Thoracic aorta (tissue), 2 donors: Measurements from ENCODE around the gene HPS5. TPM values are rescaled to one million over a fixed set of nuclear protein-coding genes. Genes with fewer than 3 reads are reported as not detected.

Experiments
- ATAC-seq: fragments of 150-250 bp; one replicate; pipeline ENCODE4 v1.8.0; 2017; ENCODE audit warnings: low read depth; ENCODE audit not compliant: insufficient number of reproducible peaks, low FRiP score
- DNase-seq: peaks from one replicate; pipeline ENCODE4 v3.0.0-alpha.2; 2020; ENCODE audit warnings: low spot score
- H3K27ac ChIP-seq, 2 donors: fragments of 200-600 bp; sonication (generic); 1 replicate in 1 of 2; 2 replicates in 1 of 2; pipeline ENCODE4 v1.5.1; 2016; ENCODE audit warnings: mild to moderate bottlenecking in 2 of 2, moderate library complexity in 2 of 2
- H3K27me3 ChIP-seq: fragments of 200-600 bp; sonication (generic); replicated peaks from 2 replicates; pipeline ENCODE4 v1.6.0; 2016; ENCODE audit warnings: mild to moderate bottlenecking; ENCODE audit not compliant: insufficient read depth
- H3K36me3 ChIP-seq: fragments of 200-600 bp; sonication (generic); one replicate; pipeline ENCODE4 v1.5.1; 2016
- H3K4me1 ChIP-seq, 2 donors: fragments of 200-600 bp; sonication (generic); 1 replicate in 1 of 2; 2 replicates in 1 of 2; pipeline versions ENCODE4 v1.5.1 to v1.6.0; 2016; ENCODE audit warnings: low read depth in 2 of 2, mild to moderate bottlenecking in 1 of 2; ENCODE audit not compliant: control insufficient read depth in 1 of 2
- H3K4me3 ChIP-seq: fragments of 200-600 bp; sonication (generic); 2 replicates; pipeline ENCODE4 v1.5.1; 2016; ENCODE audit warnings: mild to moderate bottlenecking
- H3K9me3 ChIP-seq: fragments of 200-600 bp; sonication (generic); 2 replicates; pipeline ENCODE4 v1.5.1; 2016
- total RNA-seq, 2 donors: library from RNA; depleted of rRNA; stranded (reverse); fragments of >200 nt; gene quantifications; one replicate each; pipeline versions ENCODE4 v1.1.0 to v1.2.3, GENCODE V29; 2016
- TF ChIP-seq, protein P1 (sequence below): fragments of 200-600 bp; sonication (generic); IDR thresholded peaks from one replicate; pipeline ENCODE4 v1.5.1; 2019; ENCODE audit warnings: antibody characterized with exemption

HPS5 gene
- total RNA-seq, 2 donors from 2014 or later, result 42.9 to 139 TPM

DNA sequence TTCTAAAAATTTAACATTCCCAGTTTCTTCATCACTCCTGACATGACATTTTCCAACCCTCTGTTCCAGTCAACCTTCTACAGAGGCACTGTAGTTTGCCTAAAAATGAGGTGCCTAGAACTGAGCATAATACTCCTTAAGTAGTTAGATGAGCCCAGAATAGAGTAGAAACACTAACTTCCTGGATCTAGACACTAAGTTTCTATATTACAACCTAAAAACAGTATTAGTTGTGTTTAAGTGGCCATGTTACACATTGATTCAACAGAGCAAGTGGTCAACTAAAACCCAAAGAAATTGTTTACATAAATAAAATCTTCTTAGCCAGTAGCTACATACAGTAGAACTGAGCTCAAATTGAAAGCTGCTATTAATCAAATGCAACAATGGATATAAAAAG, 1.3 kb downstream of the HPS5 start:
- Histone ChIP-seq H3K4me1 (peaks cover 32 to 59% of the 10 kb centered on the region in 2 donors), H3K27me3 (no peaks in the 10 kb centered on the region), H3K36me3 (no peaks in the 10 kb centered on the region), H3K9me3 (no peaks in the 10 kb centered on the region), H3K4me3 (peak overlapping the region; percentile 94), H3K27ac (peak overlapping the region in 1 of 2 donors; percentile 32)
- TF ChIP-seq, protein P1, sequence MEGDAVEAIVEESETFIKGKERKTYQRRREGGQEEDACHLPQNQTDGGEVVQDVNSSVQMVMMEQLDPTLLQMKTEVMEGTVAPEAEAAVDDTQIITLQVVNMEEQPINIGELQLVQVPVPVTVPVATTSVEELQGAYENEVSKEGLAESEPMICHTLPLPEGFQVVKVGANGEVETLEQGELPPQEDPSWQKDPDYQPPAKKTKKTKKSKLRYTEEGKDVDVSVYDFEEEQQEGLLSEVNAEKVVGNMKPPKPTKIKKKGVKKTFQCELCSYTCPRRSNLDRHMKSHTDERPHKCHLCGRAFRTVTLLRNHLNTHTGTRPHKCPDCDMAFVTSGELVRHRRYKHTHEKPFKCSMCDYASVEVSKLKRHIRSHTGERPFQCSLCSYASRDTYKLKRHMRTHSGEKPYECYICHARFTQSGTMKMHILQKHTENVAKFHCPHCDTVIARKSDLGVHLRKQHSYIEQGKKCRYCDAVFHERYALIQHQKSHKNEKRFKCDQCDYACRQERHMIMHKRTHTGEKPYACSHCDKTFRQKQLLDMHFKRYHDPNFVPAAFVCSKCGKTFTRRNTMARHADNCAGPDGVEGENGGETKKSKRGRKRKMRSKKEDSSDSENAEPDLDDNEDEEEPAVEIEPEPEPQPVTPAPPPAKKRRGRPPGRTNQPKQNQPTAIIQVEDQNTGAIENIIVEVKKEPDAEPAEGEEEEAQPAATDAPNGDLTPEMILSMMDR, result no peak
- ATAC-seq, result no peak
- no peak for DNase-seq

DNA sequence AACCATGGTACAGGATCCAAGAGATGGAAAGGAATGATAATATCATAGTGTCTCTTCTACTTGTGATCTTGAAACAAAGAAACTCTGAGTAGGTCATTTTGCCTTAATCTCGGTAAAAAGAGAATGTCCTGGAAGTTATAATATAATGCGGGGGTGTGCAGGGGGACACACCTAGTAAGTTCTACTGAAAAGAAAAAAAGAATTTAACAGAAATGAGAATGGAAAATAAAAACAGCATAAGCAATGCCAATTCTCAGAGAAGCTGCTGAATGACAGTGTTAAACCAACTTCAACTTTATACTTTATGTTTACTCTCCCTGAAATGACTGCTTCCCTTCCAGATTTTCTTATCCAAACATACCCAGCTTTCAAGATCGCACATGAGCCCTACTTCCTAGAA, 2.0 kb downstream of the HPS5 start:
- no peak for ATAC-seq
- no peaks in the 10 kb centered on the region for H3K9me3 ChIP-seq
- H3K27ac ChIP-seq, result peak overlapping the region in 1 of 2 donors; percentile 32
- no peaks in the 10 kb centered on the region for H3K27me3 ChIP-seq
- H3K4me3 ChIP-seq, result peak overlapping the region; percentile 94
- H3K4me1 ChIP-seq, result peaks cover 39 to 65% of the 10 kb centered on the region in 2 donors
- H3K36me3 ChIP-seq, result no peaks in the 10 kb centered on the region
- DNase-seq, result no peak
- TF ChIP-seq, protein P1, result no peak

DNA sequence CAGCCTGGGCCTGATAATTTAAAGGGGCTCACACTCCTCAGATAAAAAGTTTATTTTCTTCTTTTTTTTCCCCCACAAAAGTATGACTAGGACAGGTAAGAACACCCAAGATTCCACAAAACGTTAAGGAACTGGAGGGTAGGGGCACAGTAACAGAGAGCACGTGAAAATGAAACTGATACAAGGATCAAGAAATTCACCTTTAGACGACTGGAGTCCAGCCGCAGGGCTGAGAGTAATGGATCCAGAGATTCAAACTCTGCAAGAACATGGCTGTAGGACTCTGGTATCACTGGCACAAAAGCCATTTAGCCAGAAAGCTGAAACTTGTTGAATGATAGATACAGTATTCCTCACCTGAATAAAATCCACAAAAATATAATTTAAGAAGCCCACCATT, 4.4 kb downstream of the HPS5 start:
- ATAC-seq (no peak), DNase-seq (no peak)
- TF ChIP-seq, protein P1, result no peak
- peaks cover 40 to 66% of the 10 kb centered on the region in 2 donors for H3K4me1 ChIP-seq
- no peaks in the 10 kb centered on the region for H3K36me3 ChIP-seq
- H3K27ac ChIP-seq, result no peak overlapping the region
- H3K9me3 ChIP-seq, result no peaks in the 10 kb centered on the region
- H3K4me3 ChIP-seq, result no peak overlapping the region
- no peaks in the 10 kb centered on the region for H3K27me3 ChIP-seq

DNA sequence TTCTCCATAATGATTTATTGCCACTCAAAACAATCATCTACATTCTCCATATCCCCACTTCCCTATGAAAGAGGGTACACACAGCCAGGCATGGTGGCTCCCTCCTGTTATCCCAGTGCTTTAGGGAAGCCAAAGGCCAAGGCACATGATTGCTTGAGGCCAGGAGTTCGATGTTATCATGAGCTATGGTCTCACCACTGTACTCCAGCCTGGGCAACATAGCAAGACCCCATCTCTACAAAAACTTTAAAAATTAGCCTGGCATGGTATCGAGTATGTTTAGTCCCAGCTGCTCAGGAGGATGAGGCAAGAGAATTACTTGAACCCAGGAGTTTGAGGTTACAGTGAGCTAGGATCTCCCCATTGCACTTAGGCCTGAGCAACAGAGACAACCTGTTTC, 6.0 kb downstream of the HPS5 start:
- Histone ChIP-seq H3K9me3 (no peaks in the 10 kb centered on the region), H3K27me3 (no peaks in the 10 kb centered on the region), H3K36me3 (no peaks in the 10 kb centered on the region), H3K4me3 (no peak overlapping the region), H3K27ac (peak overlapping the region; percentile 87 to 90), H3K4me1 (peaks cover 56 to 71% of the 10 kb centered on the region in 2 donors)
- ATAC-seq (no peak), DNase-seq (no peak)
- TF ChIP-seq, protein P1, result no peak

DNA sequence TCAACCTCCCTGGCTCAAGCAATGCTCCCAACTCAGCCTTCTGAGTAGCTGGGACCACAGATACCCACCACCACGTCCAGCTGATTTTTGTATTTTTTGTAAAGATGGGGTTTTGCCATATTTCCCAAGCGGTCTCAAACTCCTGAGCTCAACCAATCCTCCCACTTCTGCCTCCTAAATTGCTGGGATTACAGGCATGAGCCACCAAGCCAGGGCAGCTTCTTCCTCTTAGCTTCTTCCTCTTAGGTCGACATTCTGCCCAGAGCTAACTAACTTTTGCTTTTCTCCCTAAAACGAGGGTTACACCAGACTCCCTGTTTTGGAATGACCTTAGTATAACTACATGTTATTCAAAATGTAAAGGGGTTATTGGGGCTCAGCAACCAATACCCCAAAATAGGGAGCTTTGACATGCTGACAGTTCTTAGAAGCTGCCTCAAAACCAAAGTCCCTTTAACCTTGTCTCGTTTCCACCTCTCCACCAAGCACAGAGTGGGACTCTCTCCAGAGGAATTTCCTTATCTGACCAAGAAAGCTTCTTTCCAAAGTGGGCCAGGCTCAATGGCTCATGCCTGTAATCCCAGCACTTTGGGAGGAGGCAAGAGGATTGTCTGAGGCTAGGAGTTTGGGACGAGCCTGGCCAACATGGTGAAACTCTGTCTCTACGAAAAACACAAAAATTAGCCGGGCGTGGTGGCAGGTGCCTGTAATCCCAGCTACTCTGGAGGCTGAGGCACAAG, 7.0 kb downstream of the HPS5 start:
- Histone ChIP-seq H3K4me1 (peaks cover 49 to 61% of the 10 kb centered on the region in 2 donors), H3K36me3 (no peaks in the 10 kb centered on the region), H3K27ac (peak overlapping the region; percentile 87 to 90), H3K27me3 (no peaks in the 10 kb centered on the region), H3K4me3 (no peak overlapping the region), H3K9me3 (no peaks in the 10 kb centered on the region)
- TF ChIP-seq, protein P1, result no peak
- no peak for ATAC-seq
- no peak for DNase-seq
